Endothelial cell of umbilical vein (primary cell): ENCODE results near the gene PON2. TPM values are rescaled to one million over a fixed set of nuclear protein-coding genes. Genes with fewer than 3 reads are reported as not detected.
A peak's percentile ranks its signal among the peaks of the same experiment; 100 is the strongest.

ENCODE experiments used
- BruUV-seq: library from RNA; stranded (reverse); fragments of 400-500 nt; replicated peaks from 2 replicates; lab custom pipeline; 2021; lab: Mats Ljungman, UMichigan
- CTCF ChIA-PET: fragments of 300-600, 350-600 bp; sonication (Branson Sonifier 250); formaldehyde crosslinking; loops from one replicate; lab custom pipeline; 2021; ENCODE audit warnings: antibody characterized with exemption, inconsistent platforms; lab: Charles Lee
- POLR2A ChIA-PET: fragments of 300-600, 350-600 bp; sonication (Branson Sonifier 250); formaldehyde crosslinking; loops from one replicate; lab custom pipeline; 2021; ENCODE audit warnings: antibody characterized with exemption, inconsistent platforms; lab: Charles Lee
- DNase-seq: peaks from one replicate; pipeline ENCODE4 v3.0.0-alpha.2; 2011; ENCODE audit warnings: low read depth, low spot score
- FAIRE-seq: peaks from 2 replicates; lab custom pipeline; 2011; peaks lifted over from hg19 to GRCh38; lab: Jason Lieb, UNC
- H2AFZ ChIP-seq: 2 replicates; pipeline ENCODE4 v1.6.0; 2012; ENCODE audit warnings: low read depth, low read length, control low read depth, inconsistent platforms
- H3K27ac ChIP-seq: 2 replicates; pipeline ENCODE4 v1.5.1; 2011; ENCODE audit warnings: low read depth, mild to moderate bottlenecking, control low read depth, low read length, moderate library complexity; ENCODE audit not compliant: insufficient read depth
- H3K27me3 ChIP-seq, 2 experiments: 2 replicates each; pipeline versions ENCODE4 v1.6.0 to v1.6.1; 2011; ENCODE audit warnings: low read length in 2 of 2, mixed read lengths in 1 of 2; ENCODE audit not compliant: control insufficient read depth in 2 of 2, insufficient read depth in 2 of 2
- H3K36me3 ChIP-seq, 2 experiments: 2 replicates in 1 of 2; 3 replicates in 1 of 2; pipeline ENCODE4 v1.5.1; 2011; ENCODE audit warnings: low read length in 2 of 2, mild to moderate bottlenecking in 1 of 2, moderate library complexity in 1 of 2; ENCODE audit not compliant: control insufficient read depth in 2 of 2, insufficient read depth in 2 of 2; ENCODE audit errors: extremely low read depth in 1 of 2
- H3K4me1 ChIP-seq: 3 replicates; pipeline ENCODE4 v1.5.1; 2011; ENCODE audit warnings: mild to moderate bottlenecking, low read length; ENCODE audit not compliant: control insufficient read depth, insufficient read depth; ENCODE audit errors: extremely low read depth
- H3K4me2 ChIP-seq: 2 replicates; pipeline ENCODE4 v1.6.1; 2011; ENCODE audit warnings: low read length, control low read depth, mixed read lengths; ENCODE audit not compliant: insufficient read depth
- H3K4me3 ChIP-seq, 3 experiments: fragments of 200-600 bp in 1 of 3; sonication (generic), shearing (Covaris generic) in 1 of 3; replicated peaks in 1 of 3; 2 replicates each; pipeline ENCODE4 v1.5.1; 2011 to 2016; ENCODE audit warnings: control low read depth in 3 of 3, low read length in 3 of 3, mild to moderate bottlenecking in 2 of 3, inconsistent platforms in 1 of 3, low read depth in 1 of 3, moderate library complexity in 1 of 3; ENCODE audit not compliant: insufficient read depth in 1 of 3
- H3K79me2 ChIP-seq: 2 replicates; pipeline ENCODE4 v1.6.0; 2012; ENCODE audit warnings: low read length, inconsistent platforms; ENCODE audit not compliant: control insufficient read depth, insufficient read depth
- H3K9ac ChIP-seq: replicated peaks from 2 replicates; pipeline ENCODE3; 2011; ENCODE audit warnings: low read length, control low read depth; ENCODE audit not compliant: insufficient read depth; ENCODE audit errors: extremely low read depth
- H3K9me1 ChIP-seq: replicated peaks from 3 replicates; pipeline ENCODE4 v1.6.0; 2011; ENCODE audit warnings: mild to moderate bottlenecking, low read length; ENCODE audit not compliant: control insufficient read depth, insufficient read depth; ENCODE audit errors: extremely low read depth
- H3K9me3 ChIP-seq: replicated peaks from 2 replicates; pipeline ENCODE4 v1.5.1; 2012; ENCODE audit warnings: low read length, inconsistent platforms; ENCODE audit not compliant: control insufficient read depth, insufficient read depth
- H4K20me1 ChIP-seq: replicated peaks from 2 replicates; pipeline ENCODE3; 2011; ENCODE audit warnings: mild to moderate bottlenecking, low read length; ENCODE audit not compliant: control insufficient read depth, insufficient read depth; ENCODE audit errors: extremely low read depth
- EZH2 ChIP-seq: IDR thresholded peaks from 2 replicates; pipeline ENCODE4 v1.6.1; 2012; ENCODE audit warnings: borderline replicate concordance, low read depth, mild to moderate bottlenecking, moderate library complexity, low read length, inconsistent platforms; ENCODE audit not compliant: severe bottlenecking
- FOS ChIP-seq: IDR thresholded peaks from 2 replicates; pipeline ENCODE4 v1.6.1; 2011; ENCODE audit warnings: mild to moderate bottlenecking, low read length, moderate library complexity, borderline replicate concordance; ENCODE audit not compliant: insufficient read depth
- GATA2 ChIP-seq: IDR thresholded peaks from 2 replicates; pipeline ENCODE4 v1.7.0; 2011; ENCODE audit warnings: low read depth, mild to moderate bottlenecking, moderate library complexity, mixed read lengths, low read length; ENCODE audit not compliant: insufficient read length, insufficient read depth
- JUN ChIP-seq: IDR thresholded peaks from 2 replicates; pipeline ENCODE4 v1.6.1; 2011; ENCODE audit warnings: borderline replicate concordance, low read depth; ENCODE audit not compliant: insufficient read length, insufficient read depth
- MAX ChIP-seq: IDR thresholded peaks from 2 replicates; pipeline ENCODE4 v1.6.1; 2011; ENCODE audit not compliant: insufficient read depth, insufficient read length
- MYC ChIP-seq: IDR thresholded peaks from one replicate; pipeline ENCODE4 v1.6.1; 2011; ENCODE audit warnings: mild to moderate bottlenecking, low read depth, low read length
- POLR2A ChIP-seq: IDR thresholded peaks from 2 replicates; pipeline ENCODE4 v1.6.1; 2012; ENCODE audit warnings: low read depth, mild to moderate bottlenecking, control low read depth, low read length
- POLR2AphosphoS5 ChIP-seq: IDR thresholded peaks from 2 replicates; pipeline ENCODE4 v1.6.1; 2012; ENCODE audit warnings: low read depth, mild to moderate bottlenecking, control low read depth, low read length, moderate library complexity; ENCODE audit not compliant: insufficient read depth
- dilution Hi-C: fragments of 300-500 bp; cut with MboI; formaldehyde crosslinking; loops from one replicate; pipeline ENCODE4 v1.15.0; 2019; ENCODE audit warnings: low sequenced_read_pairs; ENCODE audit not compliant: extremely low pct_ligation_motif_present
- intact Hi-C: fragments of 100-400 bp; cut with micrococcal nuclease; formaldehyde crosslinking; loops from one replicate; pipeline ENCODE4 v1.10.0; 2022
- polyA plus RNA-seq, 4 experiments: library from polyadenylated mRNA; depleted of rRNA in 3 of 4; stranded (reverse) in 3 of 4; unstranded in 1 of 4; fragments of >200 nt; gene quantifications; 2 replicates each; pipeline versions ENCODE4 v1.2.1 to v1.2.3, GENCODE V29; 2011 to 2012; ENCODE audit warnings: missing spikeins in 1 of 4
- total RNA-seq: library from RNA; stranded (reverse); gene quantifications from 2 replicates; pipeline ENCODE4 v1.2.3, GENCODE V29; 2021
- TF ChIP-seq, protein P1 (sequence below), 2 donors: IDR thresholded peaks; 1 replicate in 1 of 2; 2 replicates in 1 of 2; pipeline ENCODE4 v1.5.1; 2011; ENCODE audit warnings: low read length in 2 of 2, mild to moderate bottlenecking in 2 of 2, moderate library complexity in 2 of 2, control low read depth in 1 of 2, inconsistent platforms in 1 of 2, low read depth in 1 of 2; ENCODE audit not compliant: insufficient read depth in 1 of 2; ENCODE audit errors: extremely low read depth in 1 of 2

Gene PON2
- total and polyA plus RNA-seq, 2 donors (not counting 3 experiments of a cell fraction or from before 2014, with no cell fraction given) = 110 to 125 TPM

GRCh38 chr7:95411036-95411435 is 23.8 kb downstream of the PON2 start:
- Histone ChIP-seq H3K4me2 (no peak overlapping the region), H3K9me3 (no peaks in the 10 kb centered on the region), H3K27ac (no peak overlapping the region), H4K20me1 (no peaks in the 10 kb centered on the region), H3K27me3 (no peaks in the 10 kb centered on the region), H3K9ac (no peak overlapping the region), H3K36me3 (peaks cover 8 to 22% of the 10 kb centered on the region in 2 experiments), H2AFZ (no peak overlapping the region), H3K4me3 (no peak overlapping the region), H3K9me1 (no peaks in the 10 kb centered on the region), H3K79me2 (no peaks in the 10 kb centered on the region), H3K4me1 (no peaks in the 10 kb centered on the region)
- dilution Hi-C loops = no loop called here
- intact Hi-C loops = no loop called here
- TF ChIP-seq JUN (peak; percentile 39), FOS (peak; percentile 35), MAX (no peak)
- CTCF ChIA-PET = interaction anchor here (1.0 to 1.6 kb wide), 3 partner anchors 15 to 66 kb away, joined by 4 to 5 read pairs (median 4); no protein-coding TSS in a partner anchor
- POLR2A ChIA-PET = no interaction called here
- DNase-seq = no peak
- FAIRE-seq = no peak
- no TSS peak for BruUV-seq

GRCh38 chr7:95407751-95408150 is 27.1 kb downstream of the PON2 start:
- TF ChIP-seq GATA2 (no peak), MYC (no peak), POLR2AphosphoS5 (no peak), JUN (no peak), FOS (no peak), POLR2A (no peak), EZH2 (no peak), MAX (no peak)
- TF ChIP-seq, protein P1, sequence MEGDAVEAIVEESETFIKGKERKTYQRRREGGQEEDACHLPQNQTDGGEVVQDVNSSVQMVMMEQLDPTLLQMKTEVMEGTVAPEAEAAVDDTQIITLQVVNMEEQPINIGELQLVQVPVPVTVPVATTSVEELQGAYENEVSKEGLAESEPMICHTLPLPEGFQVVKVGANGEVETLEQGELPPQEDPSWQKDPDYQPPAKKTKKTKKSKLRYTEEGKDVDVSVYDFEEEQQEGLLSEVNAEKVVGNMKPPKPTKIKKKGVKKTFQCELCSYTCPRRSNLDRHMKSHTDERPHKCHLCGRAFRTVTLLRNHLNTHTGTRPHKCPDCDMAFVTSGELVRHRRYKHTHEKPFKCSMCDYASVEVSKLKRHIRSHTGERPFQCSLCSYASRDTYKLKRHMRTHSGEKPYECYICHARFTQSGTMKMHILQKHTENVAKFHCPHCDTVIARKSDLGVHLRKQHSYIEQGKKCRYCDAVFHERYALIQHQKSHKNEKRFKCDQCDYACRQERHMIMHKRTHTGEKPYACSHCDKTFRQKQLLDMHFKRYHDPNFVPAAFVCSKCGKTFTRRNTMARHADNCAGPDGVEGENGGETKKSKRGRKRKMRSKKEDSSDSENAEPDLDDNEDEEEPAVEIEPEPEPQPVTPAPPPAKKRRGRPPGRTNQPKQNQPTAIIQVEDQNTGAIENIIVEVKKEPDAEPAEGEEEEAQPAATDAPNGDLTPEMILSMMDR (IDR thresholded peaks at IDR 0.05; ENCODE audit: extremely low read depth in 1 of 2, insufficient read depth in 1 of 2, low read depth in 1 of 2, low read length in 2 of 2) = no peak
- dilution Hi-C loops = no loop called here
- H3K9me1 ChIP-seq = no peaks in the 10 kb centered on the region
- ChIA-PET POLR2A (no interaction called here), CTCF (interaction anchor here (1.3 kb wide), 1 partner anchor 15 kb away, joined by 4 read pairs; no protein-coding TSS in a partner anchor)
- no peak overlapping the region for H2AFZ ChIP-seq
- H3K9ac ChIP-seq = no peak overlapping the region
- no peak overlapping the region for H3K4me3 ChIP-seq
- no peak overlapping the region for H3K4me2 ChIP-seq
- BruUV-seq = no TSS peak
- no peaks in the 10 kb centered on the region for H3K4me1 ChIP-seq
- no peaks in the 10 kb centered on the region for H4K20me1 ChIP-seq
- FAIRE-seq (no peak), DNase-seq (no peak)
- H3K9me3 ChIP-seq = no peaks in the 10 kb centered on the region
- peaks cover 8 to 16% of the 10 kb centered on the region in 2 experiments for H3K36me3 ChIP-seq
- no peaks in the 10 kb centered on the region for H3K79me2 ChIP-seq
- intact Hi-C loops = no loop called here
- H3K27ac ChIP-seq = no peak overlapping the region
- H3K27me3 ChIP-seq = no peaks in the 10 kb centered on the region
